T-cell (primary cell): Measurements from ENCODE around the gene LMO2. TPM values are rescaled to one million over a fixed set of nuclear protein-coding genes. Genes with fewer than 3 reads are reported as not detected.

ENCODE experiments used
- ATAC-seq, 4 experiments: fragments of 200-7000 bp in 3 of 4; fragments of 150-1000 bp in 1 of 4; cut with Tn5 transposase; replicated peaks in 1 of 4; 1 replicate in 3 of 4; 2 replicates in 1 of 4; pipeline ENCODE4 v1.10.0; 2021; ENCODE audit warnings: moderate library complexity in 3 of 4, mild to moderate bottlenecking in 2 of 4, moderate number of reproducible peaks in 1 of 4
- CTCF ChIA-PET, 2 donors: fragments of 300-600 bp; sonication (Branson Sonifier 250); formaldehyde crosslinking; loops; one replicate each; lab custom pipeline; 2022; ENCODE audit warnings: antibody characterized with exemption in 2 of 2; lab: Charles Lee
- POLR2A ChIA-PET, 2 donors: fragments of 300-600 bp; sonication (Branson Sonifier 250); formaldehyde crosslinking; loops; one replicate each; lab custom pipeline; 2022; ENCODE audit warnings: antibody characterized with exemption in 2 of 2; lab: Charles Lee
- DNase-seq, 35 experiments: peaks; one replicate each; pipeline versions ENCODE4 v3.0.0 to v3.0.0-alpha.2; 2013 to 2023
- H3K27ac ChIP-seq: one replicate; pipeline ENCODE4 v1.5.1; 2013; ENCODE audit warnings: low read length
- H3K27me3 ChIP-seq, 2 experiments: replicated peaks in 1 of 2; 1 replicate in 1 of 2; 2 replicates in 1 of 2; pipeline versions ENCODE4 v1.6.1 to v1.7.0; 2013; ENCODE audit warnings: low read length in 1 of 2, mixed read lengths in 1 of 2; ENCODE audit not compliant: control insufficient read depth in 2 of 2, insufficient read depth in 2 of 2; ENCODE audit errors: extremely low read depth in 1 of 2
- H3K36me3 ChIP-seq, 2 donors: 1 replicate in 1 of 2; 2 replicates in 1 of 2; pipeline versions ENCODE4 v1.6.1 to v1.7.0; 2013; ENCODE audit warnings: low read length in 1 of 2; ENCODE audit not compliant: control insufficient read depth in 2 of 2, insufficient read depth in 1 of 2; ENCODE audit errors: extremely low read depth in 1 of 2
- H3K4me1 ChIP-seq, 2 experiments: 1 replicate in 1 of 2; 2 replicates in 1 of 2; pipeline versions ENCODE4 v1.6.1 to v1.7.0; 2013; ENCODE audit warnings: low read length in 2 of 2, mixed read lengths in 1 of 2; ENCODE audit not compliant: insufficient read depth in 2 of 2, control insufficient read depth in 1 of 2; ENCODE audit errors: extremely low read depth in 1 of 2
- H3K4me3 ChIP-seq, 2 donors: 1 replicate in 1 of 2; 2 replicates in 1 of 2; pipeline versions ENCODE4 v1.5.1 to v1.7.0; 2013; ENCODE audit warnings: mild to moderate bottlenecking in 2 of 2, low read length in 1 of 2, moderate library complexity in 1 of 2; ENCODE audit not compliant: control insufficient read depth in 1 of 2; ENCODE audit errors: extremely low read depth in 1 of 2
- H3K9me3 ChIP-seq: 2 replicates; pipeline ENCODE4 v1.7.0; 2013
- H3K27ac Mint-ChIP-seq, 2 donors: one replicate each; pipeline ENCODE4 v1.8.0; 2020 to 2021; ENCODE audit warnings: mild to moderate bottlenecking in 2 of 2, mixed read lengths in 2 of 2
- H3K27me3 Mint-ChIP-seq, 2 donors: one replicate each; pipeline ENCODE4 v1.8.0; 2021 to 2022; ENCODE audit warnings: mixed read lengths in 2 of 2
- H3K36me3 Mint-ChIP-seq: one replicate; pipeline ENCODE4 v1.8.0; 2021; ENCODE audit warnings: mixed read lengths
- H3K4me1 Mint-ChIP-seq, 3 donors: one replicate each; pipeline ENCODE4 v1.8.0; 2020 to 2022; ENCODE audit warnings: mixed read lengths in 3 of 3, mild to moderate bottlenecking in 1 of 3
- H3K4me3 Mint-ChIP-seq, 3 donors: one replicate each; pipeline ENCODE4 v1.8.0; 2020 to 2022; ENCODE audit warnings: mild to moderate bottlenecking in 3 of 3, mixed read lengths in 3 of 3, moderate library complexity in 3 of 3
- H3K9me3 Mint-ChIP-seq, 3 donors: one replicate each; pipeline ENCODE4 v1.8.0; 2020 to 2022; ENCODE audit warnings: mixed read lengths in 3 of 3
- WGBS: methylation state at CpG from one replicate; pipeline ENCODE4 v1.1.5; 2013; ENCODE audit warnings: missing lambda C conversion rate; ENCODE audit not compliant: insufficient coverage; 5-methylcytosine and 5-hydroxymethylcytosine counted together
- total RNA-seq, 35 experiments: library from RNA in 6 of 35; stranded (reverse) in 6 of 35; fragments of 120-200 nt in 1 of 35; gene quantifications; one replicate each; pipeline versions ENCODE4 v1.2.1 to v1.2.4 and lab custom pipeline; 2013 to 2026

The LMO2 gene
- total RNA-seq, 5 donors from 2014 or later (not counting 1 experiment from before 2014, with no cell fraction given): 0.85 to 2.7 (median 1.6) TPM

DNA sequence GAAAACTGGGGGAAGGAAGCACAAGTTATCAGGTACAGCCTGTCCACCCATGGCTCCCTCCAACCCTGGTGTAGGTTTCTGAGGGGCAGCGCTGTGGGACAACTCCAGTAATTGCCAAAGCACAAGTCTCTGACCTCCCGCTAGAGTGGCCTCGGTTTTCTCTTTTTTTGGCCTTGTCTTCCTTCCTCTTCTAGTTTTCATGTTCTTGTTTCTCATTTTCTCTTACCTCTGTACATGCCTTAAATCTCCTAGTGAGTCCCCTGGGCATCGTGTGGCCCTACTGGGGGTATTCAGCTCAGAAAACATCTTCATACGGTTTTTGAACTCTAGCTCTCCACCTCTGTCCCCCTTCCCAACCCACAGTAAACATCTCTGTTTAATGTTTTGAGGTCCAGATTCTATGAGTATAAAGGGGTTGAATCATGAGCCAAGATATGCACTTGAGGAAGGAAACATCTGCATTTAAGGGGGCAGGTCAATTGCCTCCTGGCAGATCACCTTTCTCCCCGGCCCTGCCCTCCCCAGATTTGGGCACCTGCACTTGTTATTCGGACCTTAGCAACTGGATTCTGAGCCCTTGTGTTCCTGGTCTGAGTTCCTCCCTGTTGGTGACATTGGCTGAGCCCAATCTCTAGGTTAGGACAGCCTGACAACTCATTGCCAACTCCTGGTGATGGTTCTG, 8.4 kb upstream of the LMO2 start:
- Mint-ChIP-seq H3K9me3 (no peaks in the 10 kb centered on the region), H3K4me1 (peaks cover 3 to 7% (median 6%) of the 10 kb centered on the region in 3 donors), H3K27ac (no peak overlapping the region), H3K27me3 (peaks cover 39 to 60% of the 10 kb centered on the region in 2 donors), H3K36me3 (no peaks in the 10 kb centered on the region), H3K4me3 (no peak overlapping the region)
- Histone ChIP-seq H3K27me3 (peaks cover 0 to 25% of the 10 kb centered on the region in 2 experiments), H3K27ac (no peak overlapping the region), H3K36me3 (no peaks in the 10 kb centered on the region), H3K9me3 (no peaks in the 10 kb centered on the region), H3K4me1 (peaks cover 0 to 3% of the 10 kb centered on the region in 2 experiments), H3K4me3 (no peak overlapping the region)
- WGBS: 40% methylated on average over 2 of the region's 7 CpGs
- ATAC-seq (no peak), DNase-seq (no peak)
- ChIA-PET POLR2A (no interaction called here), CTCF (interaction anchor here (0.6 kb wide), 2 partner anchors 14 to 160 kb away, joined by 3 to 4 read pairs; no protein-coding TSS in a partner anchor)

DNA sequence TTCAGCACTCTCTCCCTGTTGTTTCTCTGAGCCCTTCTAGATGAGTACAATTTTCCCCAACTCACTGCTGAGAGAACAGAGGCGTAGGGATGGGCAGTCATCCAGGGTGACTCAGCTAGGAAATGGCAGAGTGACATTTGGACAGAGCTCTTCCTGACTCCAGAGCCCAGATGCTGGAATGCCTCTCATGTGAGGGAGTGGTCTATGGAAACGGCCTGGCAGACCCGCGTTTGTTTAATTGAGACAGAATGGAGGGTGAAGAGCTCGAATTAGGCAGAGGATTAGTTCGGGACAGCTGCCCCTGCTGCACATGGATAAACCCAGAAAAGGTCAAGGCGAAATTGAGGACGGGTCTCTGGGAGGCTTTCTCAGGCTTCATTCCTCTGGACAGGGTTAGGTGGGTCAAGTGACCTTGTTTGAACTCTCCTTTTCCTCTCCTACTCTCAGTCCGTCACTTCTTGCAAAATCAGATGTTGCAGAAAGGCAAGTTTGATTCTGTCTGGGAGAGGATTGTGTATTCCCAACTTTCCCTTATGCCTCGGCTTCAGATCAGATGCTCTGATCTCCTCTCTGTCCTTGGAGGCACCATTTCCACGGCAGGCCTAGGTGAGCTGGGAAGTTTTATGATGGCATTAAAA, 7.6 kb upstream of the LMO2 start:
- no peak overlapping the region for H3K4me3 Mint-ChIP-seq
- H3K4me1 ChIP-seq: peaks cover under 1 to 10% of the 10 kb centered on the region in 2 experiments

DNA sequence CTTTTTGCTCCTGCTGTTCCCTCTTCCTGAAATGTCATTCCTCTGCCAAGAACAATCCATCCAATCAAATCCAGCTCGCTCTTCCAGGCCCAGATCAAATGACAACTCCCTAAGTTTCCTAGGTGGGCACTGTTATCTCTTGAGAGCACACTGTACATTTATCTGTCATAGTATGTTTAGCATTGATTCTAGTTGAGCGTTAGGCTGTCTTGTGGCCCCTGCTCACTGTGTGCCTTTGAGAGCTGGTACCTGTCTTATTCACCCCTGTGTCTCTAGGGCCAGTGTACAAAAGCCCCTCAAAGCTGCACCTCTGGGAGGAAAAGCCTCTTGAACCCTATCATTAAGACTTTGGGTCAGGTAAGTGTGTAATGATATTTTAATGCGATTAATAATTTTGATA, 7.1 kb upstream of the LMO2 start:
- CTCF ChIA-PET: interaction anchor here in 1 of 2 donors (0.5 kb wide), 1 partner anchor 48 kb away, joined by 3 read pairs; no protein-coding TSS in a partner anchor
- Histone ChIP-seq H3K27me3 (peaks cover 0 to 29% of the 10 kb centered on the region in 2 experiments), H3K27ac (no peak overlapping the region), H3K4me3 (no peak overlapping the region), H3K36me3 (no peaks in the 10 kb centered on the region), H3K9me3 (no peaks in the 10 kb centered on the region), H3K4me1 (peaks cover 6 to 15% of the 10 kb centered on the region in 2 experiments)
- POLR2A ChIA-PET: no interaction called here
- Mint-ChIP-seq H3K4me3 (no peak overlapping the region), H3K27ac (no peak overlapping the region), H3K27me3 (peaks cover 35 to 52% of the 10 kb centered on the region in 2 donors), H3K4me1 (peaks cover 14 to 19% (median 18%) of the 10 kb centered on the region in 3 donors), H3K9me3 (no peaks in the 10 kb centered on the region), H3K36me3 (no peaks in the 10 kb centered on the region)
- ATAC-seq (no peak), DNase-seq (no peak)
- 100% methylated on average over 1 of the region's 3 CpGs for WGBS

More for the DNA sequence above, 7.6 kb upstream of the LMO2 start:
- H3K36me3 ChIP-seq: no peaks in the 10 kb centered on the region
- no peaks in the 10 kb centered on the region for H3K9me3 ChIP-seq
- peaks cover 9 to 13% (median 12%) of the 10 kb centered on the region in 3 donors for H3K4me1 Mint-ChIP-seq
- H3K36me3 Mint-ChIP-seq: no peaks in the 10 kb centered on the region
- no peak overlapping the region for H3K4me3 ChIP-seq
- DNase-seq: no peak
- ChIA-PET POLR2A (no interaction called here), CTCF (interaction anchor here (0.6 kb wide), 2 partner anchors 14 to 160 kb away, joined by 3 to 4 read pairs; no protein-coding TSS in a partner anchor)
- no peak overlapping the region for H3K27ac ChIP-seq
- peaks cover 0 to 29% of the 10 kb centered on the region in 2 experiments for H3K27me3 ChIP-seq
- ATAC-seq: no peak
- 96% methylated on average over 4 of the region's 11 CpGs for WGBS
- H3K27ac Mint-ChIP-seq: no peak overlapping the region
- no peaks in the 10 kb centered on the region for H3K9me3 Mint-ChIP-seq
- peaks cover 39 to 57% of the 10 kb centered on the region in 2 donors for H3K27me3 Mint-ChIP-seq

DNA sequence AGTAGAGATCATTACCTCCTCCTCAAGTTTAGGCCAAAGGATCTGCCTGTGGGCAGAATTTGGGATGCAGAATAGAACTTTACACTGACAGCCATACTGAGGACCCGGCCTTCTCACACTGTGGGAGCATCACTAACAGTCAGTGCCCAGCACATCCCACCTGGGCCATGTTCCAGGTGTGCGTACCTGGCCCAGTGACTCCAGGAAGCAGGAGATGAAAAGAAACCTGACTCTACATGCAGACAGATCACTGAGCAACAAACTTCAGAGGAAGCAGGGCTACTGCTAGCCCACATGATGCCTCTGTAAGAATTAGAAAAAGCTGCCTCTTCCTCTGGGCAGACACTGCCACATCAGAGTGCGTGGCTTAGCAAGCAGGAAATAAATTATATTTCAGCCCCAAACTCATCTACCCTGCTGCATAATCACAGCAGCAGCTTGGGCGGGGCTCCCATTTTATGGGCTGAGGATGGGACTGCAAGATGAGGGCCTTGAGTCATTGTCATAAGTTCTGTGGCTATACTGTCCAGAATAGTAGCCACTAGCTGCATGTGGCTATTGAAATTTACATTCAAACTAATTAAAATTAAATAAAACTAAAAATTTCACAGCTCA, 6.0 kb upstream of the LMO2 start:
- Mint-ChIP-seq H3K27ac (no peak overlapping the region), H3K4me1 (peaks cover 25 to 29% (median 29%) of the 10 kb centered on the region in 3 donors), H3K4me3 (no peak overlapping the region), H3K9me3 (no peaks in the 10 kb centered on the region), H3K27me3 (peaks cover 30 to 51% of the 10 kb centered on the region in 2 donors), H3K36me3 (no peaks in the 10 kb centered on the region)
- H3K27me3 ChIP-seq: peaks cover 0 to 27% of the 10 kb centered on the region in 2 experiments
- ChIA-PET CTCF (no interaction called here), POLR2A (interaction anchor here in 1 of 2 donors (0.6 kb wide), 1 partner anchor 460 kb away, joined by 3 read pairs; no protein-coding TSS in a partner anchor)
- no peaks in the 10 kb centered on the region for H3K9me3 ChIP-seq
- DNase-seq (no peak), ATAC-seq (no peak)
- no peaks in the 10 kb centered on the region for H3K36me3 ChIP-seq
- H3K4me1 ChIP-seq: peaks cover 15 to 25% of the 10 kb centered on the region in 2 experiments
- 82% methylated on average over 2 of the region's 4 CpGs for WGBS
- H3K27ac ChIP-seq: no peak overlapping the region
- H3K4me3 ChIP-seq: no peak overlapping the region

DNA sequence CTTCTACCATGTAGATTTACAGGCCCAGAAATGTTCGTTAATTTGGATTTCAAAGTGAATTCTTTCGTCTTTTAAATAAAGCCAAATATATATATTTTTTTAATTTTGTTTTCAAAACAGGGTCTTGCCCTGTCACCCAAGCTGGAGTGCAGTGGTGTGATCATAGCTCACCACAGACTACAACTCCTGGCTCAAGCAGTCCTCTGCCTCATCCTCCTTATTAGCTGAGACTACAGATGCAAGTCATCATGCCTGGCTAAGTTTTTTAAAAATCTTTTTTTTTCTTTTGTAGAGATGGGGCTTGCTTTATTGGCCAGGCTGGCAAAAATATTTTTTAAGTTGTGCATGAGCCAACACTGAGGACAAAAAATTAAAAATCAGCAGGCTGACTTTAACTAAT, 5.0 kb upstream of the LMO2 start:
- no CpG with 5 or more reads among the region's 2 CpGs for WGBS
- ATAC-seq (no peak), DNase-seq (no peak)
- Mint-ChIP-seq H3K4me1 (peaks cover 32 to 38% (median 33%) of the 10 kb centered on the region in 3 donors), H3K4me3 (no peak overlapping the region), H3K9me3 (no peaks in the 10 kb centered on the region), H3K36me3 (no peaks in the 10 kb centered on the region), H3K27me3 (peaks cover 32 to 51% of the 10 kb centered on the region in 2 donors), H3K27ac (no peak overlapping the region)
- H3K27me3 ChIP-seq: peaks cover 0 to 32% of the 10 kb centered on the region in 2 experiments
- H3K27ac ChIP-seq: no peak overlapping the region
- no peak overlapping the region for H3K4me3 ChIP-seq
- ChIA-PET CTCF (no interaction called here), POLR2A (no interaction called here)
- H3K36me3 ChIP-seq: no peaks in the 10 kb centered on the region
- H3K9me3 ChIP-seq: no peaks in the 10 kb centered on the region
- peaks cover 15 to 30% of the 10 kb centered on the region in 2 experiments for H3K4me1 ChIP-seq

DNA sequence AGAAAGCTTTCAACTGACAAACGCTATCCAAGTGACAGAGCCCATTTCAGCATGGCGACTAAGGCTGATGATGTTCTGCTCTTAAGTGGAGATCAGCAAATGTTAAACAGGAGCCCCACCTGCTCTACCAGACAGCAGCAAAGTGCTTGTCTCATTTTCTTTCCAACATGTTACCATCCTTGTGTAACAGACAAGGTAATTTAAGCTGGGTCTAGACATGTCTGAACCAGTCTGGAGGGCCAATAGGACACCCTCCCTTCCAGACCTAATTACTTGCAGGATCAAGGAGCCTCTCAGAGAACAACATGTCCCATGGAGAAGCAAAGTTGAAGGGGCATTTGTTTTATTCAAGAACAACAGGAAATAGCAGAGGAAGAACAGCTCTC, 3.9 kb upstream of the LMO2 start:
- DNase-seq (no peak), ATAC-seq (no peak)
- no peaks in the 10 kb centered on the region for H3K36me3 ChIP-seq
- Mint-ChIP-seq H3K4me1 (peaks cover 35 to 46% (median 40%) of the 10 kb centered on the region in 3 donors), H3K27me3 (peaks cover 36 to 51% of the 10 kb centered on the region in 2 donors), H3K36me3 (no peaks in the 10 kb centered on the region), H3K4me3 (no peak overlapping the region), H3K27ac (no peak overlapping the region), H3K9me3 (no peaks in the 10 kb centered on the region)
- WGBS: 100% methylated on average over 1 of the region's 2 CpGs
- H3K27ac ChIP-seq: no peak overlapping the region
- H3K9me3 ChIP-seq: no peaks in the 10 kb centered on the region
- no peak overlapping the region for H3K4me3 ChIP-seq
- H3K4me1 ChIP-seq: peaks cover 15 to 36% of the 10 kb centered on the region in 2 experiments
- ChIA-PET POLR2A (interaction anchor here in 1 of 2 donors (0.6 kb wide), 1 partner anchor 880 kb away, joined by 4 read pairs; the partner anchor contains the start of gene DEPDC7), CTCF (interaction anchor here in 1 of 2 donors (0.5 kb wide), 1 partner anchor 526 kb away, joined by 4 read pairs; no protein-coding TSS in a partner anchor)
- peaks cover 0 to 36% of the 10 kb centered on the region in 2 experiments for H3K27me3 ChIP-seq
